ENCODE data around the gene LHX4. TPM values are rescaled to one million over a fixed set of nuclear protein-coding genes. Genes with fewer than 3 reads are reported as not detected.

LHX4 gene
- not detected for total RNA-seq
- long read RNA-seq: 0 reads

GRCh38 chr1:180229483-180230415 lies at the start of gene LHX4:
LHX4 (plus strand) TSS chr1:180230264; CDS start chr1:180230530, 266 bp downstream.
- DNase-seq (ENCODE audit: missing footprints) (no peak), ATAC-seq (peak; percentile 9)
- intact Hi-C loops (cut with DNase I): no loop called here

GRCh38 chr1:180181048-180181447 lies 49.0 kb upstream of the LHX4 start:
- intact Hi-C loops (cut with DNase I): no loop called here
- DNase-seq (ENCODE audit: missing footprints) (no peak), ATAC-seq (no peak)

GRCh38 chr1:180181996-180182642 lies 47.9 kb upstream of the LHX4 start:
- DNase-seq (ENCODE audit: missing footprints) (no peak), ATAC-seq (no peak)
- intact Hi-C loops (cut with DNase I): no loop called here

- ATAC-seq (no peak), DNase-seq (ENCODE audit: missing footprints) (no peak)
- intact Hi-C loops (cut with DNase I): no loop called here
Measured at GRCh38 chr1:180182643-180183311, 47.3 kb upstream of the LHX4 start.

- intact Hi-C loops (cut with DNase I): no loop called here
- no peak for DNase-seq (ENCODE audit: missing footprints)
- ATAC-seq: no peak
Measured at GRCh38 chr1:180183426-180183825, 46.6 kb upstream of the LHX4 start.

- no peak for DNase-seq (ENCODE audit: missing footprints)
- intact Hi-C loops (cut with DNase I): no loop called here
- no peak for ATAC-seq
Measured at GRCh38 chr1:180184041-180184440, 46.0 kb upstream of the LHX4 start.

- ATAC-seq (no peak), DNase-seq (ENCODE audit: missing footprints) (no peak)
- intact Hi-C loops (cut with DNase I): loop anchor here (5.0 kb wide), 1 partner anchor 232 kb away; no protein-coding TSS in a partner anchor
Measured at GRCh38 chr1:180185281-180185680, 44.8 kb upstream of the LHX4 start.

GRCh38 chr1:180185971-180186645 lies 44.0 kb upstream of the LHX4 start:
- DNase-seq (ENCODE audit: missing footprints) (no peak), ATAC-seq (no peak)
- intact Hi-C loops (cut with DNase I): loop anchor here (5.0 kb wide), 1 partner anchor 231 kb away; no protein-coding TSS in a partner anchor

- DNase-seq (ENCODE audit: missing footprints) (no peak), ATAC-seq (no peak)
- intact Hi-C loops (cut with DNase I): loop anchor here (5.0 kb wide), 1 partner anchor 230 kb away; no protein-coding TSS in a partner anchor
Measured at GRCh38 chr1:180186831-180187230, 43.2 kb upstream of the LHX4 start.

- DNase-seq (ENCODE audit: missing footprints) (no peak), ATAC-seq (no peak)
- intact Hi-C loops (cut with DNase I): loop anchor here (5.0 kb wide), 1 partner anchor 230 kb away; no protein-coding TSS in a partner anchor
Measured at GRCh38 chr1:180187626-180188025, 42.4 kb upstream of the LHX4 start.

GRCh38 chr1:180188091-180188506 lies 42.0 kb upstream of the LHX4 start:
- DNase-seq (ENCODE audit: missing footprints) (no peak), ATAC-seq (no peak)
- intact Hi-C loops (cut with DNase I): loop anchor here (5.0 kb wide), 1 partner anchor 229 kb away; no protein-coding TSS in a partner anchor

- DNase-seq (ENCODE audit: missing footprints) (no peak), ATAC-seq (no peak)
- intact Hi-C loops (cut with DNase I): loop anchor here (5.0 kb wide), 1 partner anchor 229 kb away; no protein-coding TSS in a partner anchor
Measured at GRCh38 chr1:180188684-180189175, 41.3 kb upstream of the LHX4 start.

GRCh38 chr1:180190091-180190490 lies 40.0 kb upstream of the LHX4 start:
- DNase-seq (ENCODE audit: missing footprints) (no peak), ATAC-seq (no peak)
- intact Hi-C loops (cut with DNase I): no loop called here

- intact Hi-C loops (cut with DNase I): no loop called here
- DNase-seq (ENCODE audit: missing footprints) (no peak), ATAC-seq (no peak)
Measured at GRCh38 chr1:180192172-180192571, 37.9 kb upstream of the LHX4 start.

- DNase-seq (ENCODE audit: missing footprints) (no peak), ATAC-seq (no peak)
- intact Hi-C loops (cut with DNase I): no loop called here
Measured at GRCh38 chr1:180193141-180194047, 36.7 kb upstream of the LHX4 start.

GRCh38 chr1:180194048-180194425 lies 36.0 kb upstream of the LHX4 start:
- ATAC-seq (no peak), DNase-seq (ENCODE audit: missing footprints) (no peak)
- intact Hi-C loops (cut with DNase I): no loop called here

GRCh38 chr1:180194546-180195207 lies 35.4 kb upstream of the LHX4 start:
- intact Hi-C loops (cut with DNase I): no loop called here
- DNase-seq (ENCODE audit: missing footprints) (no peak), ATAC-seq (no peak)

Measured in Right ventricle myocardium inferior (tissue), 1 donor.